Cerebellar nuclear complex (tissue), 1 donor: Measurements from ENCODE around the gene SPTLC3.

Source experiments
- DNase-seq, 2 experiments: peaks; one replicate each; lab custom pipeline; 2025; lab: John Stamatoyannopoulos, UW

The SPTLC3 gene

GRCh38 chr20:12984863-12985262 lies 23.9 kb upstream of the SPTLC3 start:
- no peak for DNase-seq

DNA sequence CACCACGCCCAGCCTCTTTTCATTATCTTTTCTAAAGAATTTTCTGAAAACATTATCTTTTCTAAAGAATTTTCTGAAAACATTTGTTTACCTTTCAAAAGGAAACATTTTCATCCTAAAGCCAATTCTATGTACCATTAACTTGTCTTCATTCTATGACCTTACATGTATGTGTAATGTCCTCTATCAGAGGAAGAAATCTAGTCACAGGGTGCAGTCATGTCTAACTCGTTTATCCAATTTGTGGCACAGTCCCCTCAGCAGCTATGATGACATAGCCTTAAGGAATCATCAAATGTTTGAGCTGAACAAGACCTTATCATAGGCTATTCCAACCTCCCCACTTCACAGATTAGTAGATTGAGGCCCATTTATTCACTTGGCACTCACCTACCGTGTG lies 21.5 kb upstream of the SPTLC3 start:
- no peak for DNase-seq

DNA sequence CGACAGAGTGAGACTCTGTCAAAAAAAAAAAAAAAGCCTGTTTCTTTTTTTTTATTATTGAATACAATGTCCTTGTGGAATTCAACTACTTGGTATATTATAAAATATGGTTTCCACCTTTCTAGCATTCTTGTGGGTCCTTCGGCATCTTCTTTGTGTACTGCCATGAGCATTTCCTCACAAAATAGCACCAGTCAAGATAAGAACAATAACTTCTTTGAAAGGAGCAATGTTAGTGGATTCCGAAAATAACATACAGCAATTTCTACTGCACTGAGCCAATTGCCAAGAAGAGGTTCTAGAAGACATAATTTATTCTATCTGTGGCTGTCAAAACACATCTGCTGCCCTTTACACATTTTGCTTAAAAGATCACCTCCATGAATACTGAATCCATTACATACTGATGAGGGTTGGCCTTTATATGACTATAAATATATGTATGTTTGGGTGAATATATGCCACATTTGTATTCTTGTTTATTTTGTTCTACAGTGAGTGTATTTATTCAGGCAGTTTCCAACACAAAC lies 19.1 kb upstream of the SPTLC3 start:
- no peak for DNase-seq

DNA sequence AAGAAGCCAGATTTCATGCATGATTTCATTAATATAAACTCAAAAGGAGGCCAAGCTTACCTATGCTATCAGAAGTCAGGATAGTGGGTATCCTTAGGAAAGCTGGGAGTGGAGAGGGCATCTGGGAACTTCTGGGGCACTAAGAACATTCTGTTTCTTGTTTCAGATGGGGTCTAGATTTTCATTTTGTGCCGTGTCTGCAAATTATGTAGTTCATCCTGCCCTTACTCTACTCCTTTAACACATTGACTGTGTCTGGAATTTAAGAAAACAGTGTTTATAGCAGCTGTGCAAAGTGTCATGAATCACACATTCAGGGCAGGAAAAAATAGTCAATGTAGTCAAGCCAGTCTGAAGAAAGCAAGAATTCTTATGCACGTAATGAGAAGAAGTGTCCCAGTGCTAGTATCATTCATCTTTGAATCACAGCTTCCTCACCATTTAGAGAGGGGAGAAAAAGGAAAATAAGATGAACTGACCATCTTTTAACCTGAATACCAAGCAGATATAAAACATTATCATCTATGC lies 11.6 kb upstream of the SPTLC3 start:
- no peak for DNase-seq

GRCh38 chr20:12998046-12998445 lies 10.7 kb upstream of the SPTLC3 start:
- no peak for DNase-seq

GRCh38 chr20:12999201-12999600 lies 9.6 kb upstream of the SPTLC3 start:
- DNase-seq: no peak

GRCh38 chr20:13002251-13002650 lies 6.5 kb upstream of the SPTLC3 start:
- DNase-seq: no peak

GRCh38 chr20:13006825-13007224 lies 1.9 kb upstream of the SPTLC3 start:
- DNase-seq: no peak

DNA sequence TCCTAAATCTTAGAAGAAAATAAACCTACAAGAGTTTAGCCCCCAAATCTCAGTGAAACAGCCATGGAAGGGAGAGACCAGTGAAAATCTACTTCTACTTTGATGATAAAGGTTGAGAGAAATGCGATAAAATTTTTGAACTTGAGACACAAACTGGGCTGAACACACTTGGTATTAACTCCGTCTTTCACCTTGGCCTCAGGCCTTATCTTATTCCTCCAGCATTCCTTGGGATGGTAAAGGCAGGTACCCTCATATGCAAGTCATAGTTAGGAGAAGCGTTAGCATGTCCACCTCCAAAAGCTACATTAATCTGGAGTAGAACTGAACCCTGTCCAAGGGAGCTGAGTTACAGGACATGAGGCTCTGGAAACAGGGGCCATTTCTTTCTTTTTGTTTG lies 1.2 kb upstream of the SPTLC3 start:
- DNase-seq: no peak

GRCh38 chr20:13009682-13010406 lies 1.1 kb downstream of the SPTLC3 start:
- no peak for DNase-seq

GRCh38 chr20:13012886-13013285 lies 4.1 kb downstream of the SPTLC3 start:
- DNase-seq: no peak

- no peak for DNase-seq
Measured at GRCh38 chr20:13013411-13013810, 4.6 kb downstream of the SPTLC3 start.

GRCh38 chr20:13017235-13017634 lies 8.5 kb downstream of the SPTLC3 start:
- no peak for DNase-seq

- no peak for DNase-seq
Measured at GRCh38 chr20:13017883-13018535, 9.2 kb downstream of the SPTLC3 start.

DNA sequence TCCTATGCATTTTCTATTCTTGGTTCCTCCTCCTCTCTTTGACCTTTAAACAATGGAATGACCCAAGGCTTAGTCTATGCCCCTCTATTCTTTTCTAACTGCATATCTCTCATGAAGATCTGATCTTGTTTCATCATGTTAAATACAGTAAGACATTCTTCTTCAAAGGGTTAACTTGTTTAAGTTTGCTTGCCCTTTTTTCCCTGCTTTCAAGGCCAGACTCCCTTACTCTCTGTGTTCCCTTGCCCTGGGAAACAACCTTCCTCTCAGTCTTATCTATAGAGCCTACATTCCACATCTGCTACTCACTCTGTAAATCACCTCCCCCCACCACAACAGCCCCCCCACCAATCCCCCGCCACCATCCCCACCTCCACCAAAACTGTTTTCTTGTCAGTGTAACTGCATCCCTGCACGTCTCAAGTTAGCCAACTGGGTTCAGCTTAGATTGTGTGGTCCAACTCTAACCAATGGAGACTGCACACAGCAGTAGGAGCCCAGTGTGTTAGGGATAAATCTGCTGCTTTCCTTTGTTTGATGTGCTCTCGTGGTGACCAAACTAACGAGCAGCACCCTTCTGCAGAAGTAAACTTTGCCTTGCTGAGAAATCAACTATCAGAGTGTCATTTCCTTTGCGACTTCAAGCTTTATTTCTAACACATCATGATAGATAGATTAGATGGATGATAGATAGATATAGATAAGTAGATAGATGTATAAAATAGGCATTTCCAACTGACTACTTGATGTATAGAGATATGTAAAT lies 12.6 kb downstream of the SPTLC3 start:
- DNase-seq: no peak

GRCh38 chr20:13022401-13023155 lies 13.8 kb downstream of the SPTLC3 start:
- DNase-seq: no peak

DNA sequence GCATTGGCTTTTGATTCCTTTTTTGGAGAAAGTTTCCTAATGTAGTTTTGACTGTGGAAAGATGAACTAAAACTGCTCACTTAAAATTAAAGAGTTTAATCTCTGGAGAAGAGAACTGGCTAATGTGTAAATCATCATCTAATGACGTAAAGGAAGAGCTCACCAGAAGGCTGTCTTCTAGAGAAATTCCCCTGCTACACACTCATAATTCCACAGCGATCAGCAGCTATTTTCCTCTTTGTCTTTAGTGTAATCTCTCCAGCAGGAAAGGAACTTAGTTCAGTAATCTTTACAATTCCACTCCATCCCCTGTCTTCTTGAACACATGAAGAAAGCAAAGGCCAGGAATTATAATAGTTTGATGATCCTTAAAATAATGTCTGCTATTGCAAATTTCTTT lies 15.8 kb downstream of the SPTLC3 start:
- no peak for DNase-seq

DNA sequence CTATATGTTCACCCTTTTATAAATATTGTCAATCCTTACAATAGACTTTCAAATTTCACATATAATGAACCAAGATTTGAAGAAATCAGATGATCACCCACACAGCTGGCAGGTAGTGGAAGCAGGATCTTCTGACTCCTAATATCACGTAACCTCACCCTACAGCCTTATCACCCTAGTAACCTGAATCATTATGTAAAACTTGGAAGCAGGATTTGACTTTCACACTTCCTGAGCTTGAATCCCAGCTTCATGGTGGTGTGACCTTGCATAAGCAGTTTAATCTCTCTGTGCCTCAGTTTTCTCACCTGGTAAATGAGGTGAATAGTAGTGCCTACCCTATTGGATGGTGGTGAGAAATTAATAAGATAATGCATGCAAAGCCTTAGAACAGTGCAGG lies 16.4 kb downstream of the SPTLC3 start:
- no peak for DNase-seq

DNA sequence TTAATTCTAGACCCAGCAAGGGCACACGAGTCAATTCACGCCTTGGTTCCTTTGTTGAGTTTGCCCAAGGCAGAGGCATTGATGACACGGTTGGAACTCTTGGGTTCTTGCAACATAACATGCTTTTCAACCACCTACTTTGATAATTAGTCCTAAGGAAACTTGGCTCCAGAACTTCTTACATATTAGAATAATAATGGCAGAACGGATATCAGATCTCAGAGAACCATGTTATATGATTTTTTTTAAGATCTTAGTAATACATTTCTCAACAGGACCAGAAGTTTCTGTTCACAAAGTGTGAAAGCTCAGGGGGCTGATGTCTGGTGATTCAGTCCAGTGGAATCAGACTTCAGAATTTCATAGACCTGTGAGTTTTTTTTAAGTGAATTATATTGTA lies 19.2 kb downstream of the SPTLC3 start:
- no peak for DNase-seq

- DNase-seq: no peak
Measured at GRCh38 chr20:13028673-13029072, 19.9 kb downstream of the SPTLC3 start.

- no peak for DNase-seq
Measured at GRCh38 chr20:13029687-13030375, 21.1 kb downstream of the SPTLC3 start.
